HepG2 (cell line): Measurements from ENCODE around the gene DUS2. TPM values are rescaled to one million over a fixed set of nuclear protein-coding genes. Genes with fewer than 3 reads are reported as not detected.
A peak's percentile ranks its signal among the peaks of the same experiment; 100 is the strongest.

Source experiments
- CCDC6 ChIP-seq: sonication (generic); formaldehyde crosslinking; IDR thresholded peaks from 2 replicates; pipeline ENCODE4 v1.8.1; 2022; ENCODE audit warnings: mild to moderate bottlenecking, missing genetic modification reagents, moderate library complexity
- CREB1 ChIP-seq, 2 experiments: fragments of 450-650 bp in 1 of 2; IDR thresholded peaks; 2 replicates each; pipeline ENCODE4 v1.6.1; 2016 to 2017; ENCODE audit warnings: control low read depth in 1 of 2, mild to moderate bottlenecking in 1 of 2, missing compliant biosample characterization in 1 of 2, missing genetic modification characterization in 1 of 2
- MED8 ChIP-seq: sonication (generic); formaldehyde crosslinking; IDR thresholded peaks from 2 replicates; pipeline ENCODE4 v1.8.1; 2023; ENCODE audit warnings: mild to moderate bottlenecking, missing genetic modification reagents; ENCODE audit not compliant: insufficient replicate concordance
- MIER2 ChIP-seq: IDR thresholded peaks from 2 replicates; pipeline ENCODE4 v1.6.1; 2016; ENCODE audit warnings: missing biosample characterization, missing genetic modification reagents
- NFE2L2 ChIP-seq: fragments of 150-350 bp; IDR thresholded peaks from 2 replicates; pipeline ENCODE4 v1.6.1; 2014; ENCODE audit warnings: low read length
- NRL ChIP-seq: sonication (generic); formaldehyde crosslinking; IDR thresholded peaks from 2 replicates; pipeline ENCODE4 v1.5.0; 2020; ENCODE audit warnings: missing genetic modification reagents, mild to moderate bottlenecking, moderate library complexity, borderline replicate concordance
- SIX1 ChIP-seq: sonication (generic); formaldehyde crosslinking; IDR thresholded peaks from 2 replicates; pipeline ENCODE4 v1.4.0; 2020; ENCODE audit warnings: missing genetic modification reagents, borderline replicate concordance
- SOX6 ChIP-seq, 2 experiments: fragments of 450-650 bp in 1 of 2; sonication (generic) in 1 of 2; formaldehyde crosslinking in 1 of 2; IDR thresholded peaks; 2 replicates each; pipeline versions ENCODE4 v1.4.0 to v1.6.1; 2017 to 2020; ENCODE audit warnings: antibody characterized with exemption in 1 of 2, mild to moderate bottlenecking in 1 of 2, missing genetic modification reagents in 1 of 2
- SP5 ChIP-seq: IDR thresholded peaks from 2 replicates; pipeline ENCODE4 v1.6.1; 2016; ENCODE audit warnings: low read depth, borderline replicate concordance
- ZNF230 ChIP-seq: sonication (generic); formaldehyde crosslinking; IDR thresholded peaks from 2 replicates; pipeline ENCODE4 v1.4.0; 2020; ENCODE audit warnings: mild to moderate bottlenecking, missing genetic modification reagents
- ZNF30 ChIP-seq: sonication (generic); formaldehyde crosslinking; IDR thresholded peaks from 2 replicates; pipeline ENCODE4 v1.5.0; 2020; ENCODE audit warnings: mild to moderate bottlenecking, missing genetic modification reagents
- ZNF709 ChIP-seq: sonication (generic); formaldehyde crosslinking; IDR thresholded peaks from 2 replicates; pipeline ENCODE4 v1.5.0; 2020; ENCODE audit warnings: mild to moderate bottlenecking, missing genetic modification reagents
- ZNF839 ChIP-seq: sonication (generic); formaldehyde crosslinking; IDR thresholded peaks from 2 replicates; pipeline ENCODE4 v1.4.0; 2020; ENCODE audit warnings: missing genetic modification reagents, mild to moderate bottlenecking, borderline replicate concordance
- ZSCAN20 ChIP-seq: sonication (generic); formaldehyde crosslinking; IDR thresholded peaks from 2 replicates; pipeline ENCODE4 v1.4.0; 2020; ENCODE audit warnings: missing genetic modification reagents, mild to moderate bottlenecking, borderline replicate concordance
- ZSCAN29 ChIP-seq: sonication (generic); formaldehyde crosslinking; conservative IDR thresholded peaks from 2 replicates; pipeline ENCODE4 v1.4.0; 2020; ENCODE audit warnings: mild to moderate bottlenecking, missing genetic modification reagents
- ZZZ3 ChIP-seq: sonication (generic); formaldehyde crosslinking; IDR thresholded peaks from 2 replicates; pipeline ENCODE4 v1.4.0; 2020; ENCODE audit warnings: missing genetic modification reagents, mild to moderate bottlenecking, borderline replicate concordance
- polyA plus RNA-seq, 8 experiments: library from polyadenylated mRNA; depleted of rRNA in 3 of 8; stranded (reverse) in 7 of 8; unstranded in 1 of 8; fragments of >200 nt; fragmentation: Illumina TruSeq in 4 of 8; extraction: Trizol in 4 of 8; gene quantifications; 2 replicates each; pipeline versions ENCODE4 v1.2.1 to v1.2.3, GENCODE V29; 2011 to 2016; ENCODE audit warnings: low read depth in 4 of 8, missing spikeins in 1 of 8, mixed read lengths in 1 of 8; ENCODE audit not compliant: insufficient read depth in 1 of 8
- total RNA-seq, 5 experiments: library from RNA; depleted of rRNA; stranded (reverse); fragments of >200 nt; fragmentation: Illumina TruSeq; extraction: Trizol; gene quantifications; 2 replicates each; pipeline ENCODE4 v1.2.3, GENCODE V29; 2016; ENCODE audit warnings: low read depth in 1 of 5
- TF ChIP-seq, protein P1 (sequence below): sonication (generic); formaldehyde crosslinking; IDR thresholded peaks from 2 replicates; pipeline ENCODE4 v1.5.0; 2020; ENCODE audit warnings: mild to moderate bottlenecking, missing genetic modification reagents
- TF ChIP-seq, protein P2 (sequence below): sonication (generic); formaldehyde crosslinking; IDR thresholded peaks from 2 replicates; pipeline ENCODE4 v1.8.0; 2022; ENCODE audit warnings: low read depth, missing genetic modification reagents
- TF ChIP-seq, protein P3 (sequence below): sonication (generic); formaldehyde crosslinking; IDR thresholded peaks from 2 replicates; pipeline ENCODE4 v1.4.0; 2020; ENCODE audit warnings: missing genetic modification reagents
- TF ChIP-seq, protein P4 (sequence below): sonication (generic); formaldehyde crosslinking; IDR thresholded peaks from 2 replicates; pipeline ENCODE4 v1.5.0; 2020; ENCODE audit warnings: missing genetic modification reagents
- TF ChIP-seq, protein P5 (sequence below): sonication (generic); formaldehyde crosslinking; conservative IDR thresholded peaks from 2 replicates; pipeline ENCODE4 v1.4.0; 2020; ENCODE audit warnings: missing genetic modification reagents

DUS2 gene
- total and polyA plus RNA-seq, 2 of the 13 experiments (the other 11 are each of a cell fraction or from before 2014, with no cell fraction given), result 17.8 to 25.1 TPM

DNA sequence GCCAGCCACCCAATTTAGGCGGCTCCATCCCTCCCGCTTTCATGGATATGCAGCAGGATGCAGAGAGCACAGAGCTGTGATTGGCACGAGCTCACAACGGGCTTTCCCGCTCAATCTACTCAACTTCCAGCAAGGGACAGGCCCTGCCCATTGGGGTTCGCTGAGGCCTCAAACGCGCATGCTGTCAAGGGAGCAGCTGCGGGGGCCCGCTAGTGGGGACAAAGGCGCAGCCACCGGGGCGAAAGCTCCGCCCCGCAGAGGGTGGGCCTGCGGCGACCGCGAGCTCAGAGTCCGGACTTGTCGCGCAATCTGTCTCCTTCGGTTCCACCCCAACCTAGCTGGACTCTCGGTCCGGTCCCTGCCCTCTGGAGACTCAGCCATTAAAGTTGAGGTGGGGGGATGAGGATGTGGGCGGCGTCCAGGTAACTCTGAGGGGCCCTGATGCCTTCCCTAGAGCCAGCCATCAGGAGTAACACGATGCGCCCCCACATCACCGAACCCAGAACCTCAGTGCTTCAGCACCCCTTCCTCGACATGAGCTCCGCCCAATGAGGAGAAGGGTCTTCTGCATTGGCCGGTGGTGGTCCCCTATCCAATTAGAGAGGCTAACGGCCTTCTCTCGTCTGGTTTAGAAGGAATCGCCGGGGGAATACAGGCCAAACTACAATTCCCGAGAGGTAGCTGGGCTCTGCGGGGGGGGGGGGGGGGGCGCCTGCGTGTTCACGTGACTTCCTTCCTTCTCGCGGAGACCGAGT is 61.6 kb downstream of the DUS2 start (continued):
- TF ChIP-seq, protein P1, sequence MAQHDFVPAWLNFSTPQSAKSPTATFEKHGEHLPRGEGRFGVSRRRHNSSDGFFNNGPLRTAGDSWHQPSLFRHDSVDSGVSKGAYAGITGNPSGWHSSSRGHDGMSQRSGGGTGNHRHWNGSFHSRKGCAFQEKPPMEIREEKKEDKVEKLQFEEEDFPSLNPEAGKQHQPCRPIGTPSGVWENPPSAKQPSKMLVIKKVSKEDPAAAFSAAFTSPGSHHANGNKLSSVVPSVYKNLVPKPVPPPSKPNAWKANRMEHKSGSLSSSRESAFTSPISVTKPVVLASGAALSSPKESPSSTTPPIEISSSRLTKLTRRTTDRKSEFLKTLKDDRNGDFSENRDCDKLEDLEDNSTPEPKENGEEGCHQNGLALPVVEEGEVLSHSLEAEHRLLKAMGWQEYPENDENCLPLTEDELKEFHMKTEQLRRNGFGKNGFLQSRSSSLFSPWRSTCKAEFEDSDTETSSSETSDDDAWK (CRISPR knock-in tag), result no peak
- TF ChIP-seq ZSCAN20 (CRISPR knock-in tag) (peak; percentile 86; the same call in 1 of the 2 replicates), ZNF30 (CRISPR knock-in tag) (no peak), NFE2L2 (no peak), ZZZ3 (CRISPR knock-in tag) (peak; percentile 76; the same call in 1 of the 2 replicates), CCDC6 (CRISPR knock-in tag) (peak; percentile 93; the same call in 1 of the 2 replicates), CREB1 (IDR thresholded peaks at IDR 0.05) (peak; percentile 36; the same call in 1 of the 2 replicates), CREB1 (CRISPR knock-in tag; IDR thresholded peaks at IDR 0.05) (peak; percentile 71; the same call in 1 of the 2 replicates), MED8 (CRISPR knock-in tag) (peak; percentile 17), ZSCAN29 (peak; percentile 96), SIX1 (CRISPR knock-in tag) (no peak), SOX6 (IDR thresholded peaks at IDR 0.05) (no peak), SOX6 (CRISPR knock-in tag; IDR thresholded peaks at IDR 0.05) (peak; percentile 84), ZNF839 (CRISPR knock-in tag) (peak; percentile 97; the same call in 1 of the 2 replicates), NRL (peak; percentile 96), SP5 (peak; percentile 95), ZNF709 (CRISPR knock-in tag) (peak; percentile 97), MIER2 (CRISPR knock-in tag) (0 out of 2 replicates have a peak, but pooled peaks have one; percentile 34), ZNF230 (CRISPR knock-in tag) (peak; percentile 94)
- TF ChIP-seq, protein P2, sequence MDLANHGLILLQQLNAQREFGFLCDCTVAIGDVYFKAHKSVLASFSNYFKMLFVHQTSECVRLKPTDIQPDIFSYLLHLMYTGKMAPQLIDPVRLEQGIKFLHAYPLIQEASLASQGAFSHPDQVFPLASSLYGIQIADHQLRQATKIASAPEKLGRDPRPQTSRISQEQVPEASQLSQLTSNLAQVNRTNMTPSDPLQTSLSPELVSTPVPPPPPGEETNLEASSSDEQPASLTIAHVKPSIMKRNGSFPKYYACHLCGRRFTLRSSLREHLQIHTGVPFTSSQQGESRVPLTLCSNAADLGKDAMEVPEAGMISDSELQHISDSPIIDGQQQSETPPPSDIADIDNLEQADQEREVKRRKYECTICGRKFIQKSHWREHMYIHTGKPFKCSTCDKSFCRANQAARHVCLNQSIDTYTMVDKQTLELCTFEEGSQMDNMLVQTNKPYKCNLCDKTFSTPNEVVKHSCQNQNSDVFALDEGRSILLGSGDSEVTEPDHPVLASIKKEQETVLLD (CRISPR knock-in tag), result peak; percentile 96
- TF ChIP-seq, protein P3, sequence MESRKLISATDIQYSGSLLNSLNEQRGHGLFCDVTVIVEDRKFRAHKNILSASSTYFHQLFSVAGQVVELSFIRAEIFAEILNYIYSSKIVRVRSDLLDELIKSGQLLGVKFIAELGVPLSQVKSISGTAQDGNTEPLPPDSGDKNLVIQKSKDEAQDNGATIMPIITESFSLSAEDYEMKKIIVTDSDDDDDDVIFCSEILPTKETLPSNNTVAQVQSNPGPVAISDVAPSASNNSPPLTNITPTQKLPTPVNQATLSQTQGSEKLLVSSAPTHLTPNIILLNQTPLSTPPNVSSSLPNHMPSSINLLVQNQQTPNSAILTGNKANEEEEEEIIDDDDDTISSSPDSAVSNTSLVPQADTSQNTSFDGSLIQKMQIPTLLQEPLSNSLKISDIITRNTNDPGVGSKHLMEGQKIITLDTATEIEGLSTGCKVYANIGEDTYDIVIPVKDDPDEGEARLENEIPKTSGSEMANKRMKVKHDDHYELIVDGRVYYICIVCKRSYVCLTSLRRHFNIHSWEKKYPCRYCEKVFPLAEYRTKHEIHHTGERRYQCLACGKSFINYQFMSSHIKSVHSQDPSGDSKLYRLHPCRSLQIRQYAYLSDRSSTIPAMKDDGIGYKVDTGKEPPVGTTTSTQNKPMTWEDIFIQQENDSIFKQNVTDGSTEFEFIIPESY, result peak; percentile 24; the same call in 1 of the 2 replicates
- TF ChIP-seq, protein P4, sequence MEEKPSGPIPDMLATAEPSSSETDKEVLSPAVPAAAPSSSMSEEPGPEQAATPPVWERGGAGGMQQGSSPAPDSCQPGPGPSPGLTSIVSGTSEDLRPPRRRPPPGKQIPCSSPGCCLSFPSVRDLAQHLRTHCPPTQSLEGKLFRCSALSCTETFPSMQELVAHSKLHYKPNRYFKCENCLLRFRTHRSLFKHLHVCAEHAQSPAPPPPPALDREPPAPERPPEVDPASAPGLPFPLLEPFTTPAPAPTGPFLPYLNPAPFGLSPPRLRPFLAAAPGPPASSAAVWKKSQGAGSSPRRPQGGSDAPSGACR, result no peak
- TF ChIP-seq, protein P5, sequence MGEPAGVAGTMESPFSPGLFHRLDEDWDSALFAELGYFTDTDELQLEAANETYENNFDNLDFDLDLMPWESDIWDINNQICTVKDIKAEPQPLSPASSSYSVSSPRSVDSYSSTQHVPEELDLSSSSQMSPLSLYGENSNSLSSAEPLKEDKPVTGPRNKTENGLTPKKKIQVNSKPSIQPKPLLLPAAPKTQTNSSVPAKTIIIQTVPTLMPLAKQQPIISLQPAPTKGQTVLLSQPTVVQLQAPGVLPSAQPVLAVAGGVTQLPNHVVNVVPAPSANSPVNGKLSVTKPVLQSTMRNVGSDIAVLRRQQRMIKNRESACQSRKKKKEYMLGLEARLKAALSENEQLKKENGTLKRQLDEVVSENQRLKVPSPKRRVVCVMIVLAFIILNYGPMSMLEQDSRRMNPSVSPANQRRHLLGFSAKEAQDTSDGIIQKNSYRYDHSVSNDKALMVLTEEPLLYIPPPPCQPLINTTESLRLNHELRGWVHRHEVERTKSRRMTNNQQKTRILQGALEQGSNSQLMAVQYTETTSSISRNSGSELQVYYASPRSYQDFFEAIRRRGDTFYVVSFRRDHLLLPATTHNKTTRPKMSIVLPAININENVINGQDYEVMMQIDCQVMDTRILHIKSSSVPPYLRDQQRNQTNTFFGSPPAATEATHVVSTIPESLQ (CRISPR knock-in tag), result peak; percentile 98
